ENCODE measurements around the gene GALNT2. TPM values are rescaled to one million over a fixed set of nuclear protein-coding genes. Genes with fewer than 3 reads are reported as not detected.

The GALNT2 gene
- total RNA-seq, 1 experiment from 2014 or later: 62.5 TPM

GRCh38 chr1:230228236-230228897, 161.3 kb downstream of the GALNT2 start:
- no peaks in the 10 kb centered on the region for H3K9me3 ChIP-seq (replicated peaks)
- DNase-seq (ENCODE audit: low read depth in 1 of 2, low spot score in 2 of 2): no peak
- H3K4me1 ChIP-seq (replicated peaks): no peaks in the 10 kb centered on the region
- H3K4me3 ChIP-seq: no peak overlapping the region
- no peaks in the 10 kb centered on the region for H3K27me3 ChIP-seq (replicated peaks)
- no peaks in the 10 kb centered on the region for H3K36me3 ChIP-seq
- H3K27ac ChIP-seq: no peak overlapping the region

GRCh38 chr1:230230273-230230672, 163.2 kb downstream of the GALNT2 start:
- no peak overlapping the region for H3K27ac ChIP-seq
- H3K9me3 ChIP-seq (replicated peaks): no peaks in the 10 kb centered on the region

GRCh38 chr1:230230948-230231773, 164.1 kb downstream of the GALNT2 start:
- Histone ChIP-seq H3K36me3 (no peaks in the 10 kb centered on the region), H3K4me3 (no peak overlapping the region), H3K27me3 (replicated peaks) (no peaks in the 10 kb centered on the region), H3K4me1 (replicated peaks) (no peaks in the 10 kb centered on the region), H3K27ac (no peak overlapping the region), H3K9me3 (replicated peaks) (no peaks in the 10 kb centered on the region)
- no peak for DNase-seq (ENCODE audit: low read depth in 1 of 2, low spot score in 2 of 2)

More at GRCh38 chr1:230230273-230230672, 163.2 kb downstream of the GALNT2 start:
- Histone ChIP-seq H3K4me3 (no peak overlapping the region), H3K36me3 (no peaks in the 10 kb centered on the region), H3K4me1 (replicated peaks) (no peaks in the 10 kb centered on the region), H3K27me3 (replicated peaks) (no peaks in the 10 kb centered on the region)
- DNase-seq (ENCODE audit: low read depth in 1 of 2, low spot score in 2 of 2): no peak

DNA sequence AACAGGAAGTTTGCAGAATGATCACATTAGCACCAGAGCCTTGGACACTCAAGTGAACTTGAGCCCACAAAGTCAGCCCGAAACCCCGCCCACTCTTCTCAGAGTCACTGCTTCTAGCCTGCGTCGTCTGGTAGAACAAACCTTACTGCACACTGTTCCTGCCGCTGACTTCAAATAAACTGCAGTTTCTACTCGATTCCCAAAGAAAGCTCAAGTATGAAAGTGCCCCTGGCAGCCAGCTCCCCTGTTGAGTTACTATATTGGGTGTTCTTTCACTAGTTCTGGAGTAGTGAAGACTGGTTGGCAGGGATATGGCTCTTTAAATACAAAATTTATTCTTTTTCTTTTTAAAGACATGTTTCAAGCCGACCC, 164.7 kb downstream of the GALNT2 start:
- no peak for DNase-seq (ENCODE audit: low read depth in 1 of 2, low spot score in 2 of 2)
- Histone ChIP-seq H3K27ac (no peak overlapping the region), H3K9me3 (replicated peaks) (no peaks in the 10 kb centered on the region), H3K36me3 (no peaks in the 10 kb centered on the region), H3K4me1 (replicated peaks) (no peaks in the 10 kb centered on the region), H3K27me3 (replicated peaks) (no peaks in the 10 kb centered on the region), H3K4me3 (no peak overlapping the region)

GRCh38 chr1:230232371-230232771, 165.3 kb downstream of the GALNT2 start:
- Histone ChIP-seq H3K4me1 (replicated peaks) (no peaks in the 10 kb centered on the region), H3K4me3 (no peak overlapping the region), H3K27me3 (replicated peaks) (no peaks in the 10 kb centered on the region), H3K27ac (no peak overlapping the region), H3K36me3 (peaks cover 5% of the 10 kb centered on the region), H3K9me3 (replicated peaks) (no peaks in the 10 kb centered on the region)
- no peak for DNase-seq (ENCODE audit: low read depth in 1 of 2, low spot score in 2 of 2)

DNA sequence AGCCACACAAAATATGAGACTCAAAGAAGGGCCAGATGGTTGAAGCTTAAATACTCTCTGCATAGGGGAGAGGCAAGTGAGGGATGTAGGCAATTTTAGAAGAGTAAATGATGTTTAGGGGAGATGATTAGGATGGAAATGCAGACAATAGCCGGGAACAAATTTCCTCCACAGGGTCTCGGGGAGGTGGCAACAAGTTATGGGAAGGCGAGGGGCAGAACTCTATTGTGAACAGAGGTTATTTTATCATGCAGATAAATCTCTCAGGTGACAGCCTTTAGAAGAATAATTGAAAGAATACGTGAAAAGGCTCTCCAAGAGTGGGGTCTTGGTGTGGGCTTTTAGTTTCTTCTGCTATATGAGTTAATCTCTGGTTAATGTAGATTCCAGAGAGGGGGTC, 166.7 kb downstream of the GALNT2 start:
- H3K4me3 ChIP-seq: no peak overlapping the region

DNA sequence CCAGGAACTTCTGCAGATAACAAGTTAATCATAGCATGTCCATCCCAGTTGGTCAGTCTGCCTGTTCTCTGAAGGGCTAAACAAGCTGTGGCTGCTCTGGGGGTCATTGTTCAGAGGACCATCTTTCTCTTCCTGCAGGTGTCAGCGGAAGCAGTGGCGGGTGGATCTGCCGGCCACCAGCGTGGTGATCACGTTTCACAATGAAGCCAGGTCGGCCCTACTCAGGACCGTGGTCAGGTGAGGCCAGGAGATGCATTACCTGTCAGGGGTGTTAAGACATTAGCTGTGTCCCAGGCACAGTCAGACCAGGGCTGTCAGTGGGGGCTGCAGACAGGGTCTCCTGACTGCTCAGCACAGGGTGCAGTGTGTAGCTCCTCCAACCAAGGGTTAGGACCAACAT, 168.8 kb downstream of the GALNT2 start:
- H3K27ac ChIP-seq: no peak overlapping the region
- no peaks in the 10 kb centered on the region for H3K9me3 ChIP-seq (replicated peaks)
- H3K36me3 ChIP-seq: peaks cover 13% of the 10 kb centered on the region
- H3K4me3 ChIP-seq: no peak overlapping the region
- DNase-seq (ENCODE audit: low read depth in 1 of 2, low spot score in 2 of 2): no peak
- no peaks in the 10 kb centered on the region for H3K27me3 ChIP-seq (replicated peaks)
- H3K4me1 ChIP-seq (replicated peaks): no peaks in the 10 kb centered on the region

More for the DNA sequence above, 166.7 kb downstream of the GALNT2 start:
- Histone ChIP-seq H3K27ac (no peak overlapping the region), H3K4me1 (replicated peaks) (no peaks in the 10 kb centered on the region), H3K36me3 (peaks cover 13% of the 10 kb centered on the region), H3K27me3 (replicated peaks) (no peaks in the 10 kb centered on the region), H3K9me3 (replicated peaks) (no peaks in the 10 kb centered on the region)
- no peak for DNase-seq (ENCODE audit: low read depth in 1 of 2, low spot score in 2 of 2)

DNA sequence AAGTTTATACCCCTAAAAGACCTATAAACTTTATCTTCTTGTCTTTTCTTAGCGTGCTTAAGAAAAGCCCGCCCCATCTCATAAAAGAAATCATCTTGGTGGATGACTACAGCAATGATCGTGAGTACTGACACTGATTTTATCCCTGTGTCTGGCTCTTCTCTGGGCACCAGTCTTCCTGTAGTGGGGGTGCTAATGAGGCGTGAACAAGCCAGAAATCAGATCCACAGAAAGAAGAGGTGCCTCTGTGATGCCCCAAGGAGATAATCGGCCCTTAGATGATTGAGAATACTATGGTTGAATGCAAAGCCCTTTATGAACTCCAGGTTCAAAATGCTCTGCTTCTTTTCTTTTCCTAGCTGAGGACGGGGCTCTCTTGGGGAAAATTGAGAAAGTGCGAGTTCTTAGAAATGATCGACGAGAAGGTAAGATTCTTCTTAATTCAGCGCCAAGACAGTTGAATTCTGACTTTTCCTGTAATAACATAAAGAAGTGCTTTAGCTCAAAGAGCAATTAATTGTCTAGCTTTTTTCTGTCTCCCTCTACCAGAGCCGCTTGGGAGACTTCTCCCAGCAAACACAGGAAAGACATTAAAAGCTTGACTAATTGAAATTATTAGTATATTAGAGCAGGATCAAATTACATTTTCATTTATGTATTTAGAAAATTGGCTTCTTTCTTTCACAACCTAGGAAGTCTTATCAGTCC, 169.4 kb downstream of the GALNT2 start:
- Histone ChIP-seq H3K4me1 (replicated peaks) (no peaks in the 10 kb centered on the region), H3K36me3 (peaks cover 18% of the 10 kb centered on the region), H3K9me3 (replicated peaks) (no peaks in the 10 kb centered on the region), H3K4me3 (no peak overlapping the region), H3K27me3 (replicated peaks) (no peaks in the 10 kb centered on the region), H3K27ac (no peak overlapping the region)
- DNase-seq (ENCODE audit: low read depth in 1 of 2, low spot score in 2 of 2): no peak

DNA sequence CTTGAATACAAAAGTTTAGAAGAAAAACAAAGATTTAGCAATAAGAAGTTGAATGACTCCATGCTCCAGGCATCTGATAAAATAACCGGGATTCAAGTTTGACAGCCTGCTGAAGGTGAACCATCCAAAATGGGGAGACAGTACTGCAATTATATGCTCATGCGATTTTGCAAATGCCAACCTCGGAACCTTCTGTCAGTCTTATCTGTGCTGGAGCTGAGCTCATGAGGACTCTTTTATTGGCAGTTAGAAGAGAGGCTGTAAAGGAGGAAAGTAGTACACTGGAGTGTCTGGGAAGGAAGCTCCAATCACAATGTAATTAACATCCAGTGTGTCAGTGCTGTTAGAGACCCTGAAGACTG, 170.0 kb downstream of the GALNT2 start:
- H3K27ac ChIP-seq: no peak overlapping the region
- H3K4me3 ChIP-seq: no peak overlapping the region
- H3K9me3 ChIP-seq (replicated peaks): no peaks in the 10 kb centered on the region
- H3K4me1 ChIP-seq (replicated peaks): no peaks in the 10 kb centered on the region
- no peaks in the 10 kb centered on the region for H3K27me3 ChIP-seq (replicated peaks)
- peaks cover 23% of the 10 kb centered on the region for H3K36me3 ChIP-seq
- DNase-seq (ENCODE audit: low read depth in 1 of 2, low spot score in 2 of 2): no peak

GRCh38 chr1:230237805-230238204, 170.8 kb downstream of the GALNT2 start:
- Histone ChIP-seq H3K4me3 (no peak overlapping the region), H3K27ac (no peak overlapping the region), H3K36me3 (peaks cover 27% of the 10 kb centered on the region), H3K9me3 (replicated peaks) (no peaks in the 10 kb centered on the region), H3K27me3 (replicated peaks) (no peaks in the 10 kb centered on the region), H3K4me1 (replicated peaks) (no peaks in the 10 kb centered on the region)
- DNase-seq (ENCODE audit: low read depth in 1 of 2, low spot score in 2 of 2): no peak

GRCh38 chr1:230240446-230241086, 173.5 kb downstream of the GALNT2 start:
- no peak for DNase-seq (ENCODE audit: low read depth in 1 of 2, low spot score in 2 of 2)
- H3K36me3 ChIP-seq: peaks cover 36% of the 10 kb centered on the region

DNA sequence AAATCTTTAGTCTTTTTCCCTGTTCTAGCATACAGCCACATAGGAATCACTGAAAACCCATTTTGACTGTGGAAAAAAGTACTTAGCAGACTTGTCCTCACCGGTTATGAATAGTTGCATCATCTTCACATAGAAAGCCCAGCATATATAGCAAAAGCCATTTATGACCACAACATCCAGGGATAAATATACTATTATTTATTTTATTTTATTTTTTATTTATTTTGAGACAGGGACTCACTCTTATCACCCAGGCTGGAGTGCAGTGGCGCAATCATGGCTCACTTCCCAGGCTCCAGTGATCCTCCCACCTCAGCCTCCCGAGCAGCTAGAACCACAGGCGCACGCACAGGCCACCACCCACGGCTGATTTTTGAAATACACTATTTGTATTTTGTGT, 175.3 kb downstream of the GALNT2 start:
- Histone ChIP-seq H3K36me3 (peaks cover 43% of the 10 kb centered on the region), H3K27me3 (replicated peaks) (no peaks in the 10 kb centered on the region), H3K9me3 (replicated peaks) (no peaks in the 10 kb centered on the region), H3K4me1 (replicated peaks) (no peaks in the 10 kb centered on the region), H3K27ac (no peak overlapping the region), H3K4me3 (no peak overlapping the region)
- no peak for DNase-seq (ENCODE audit: low read depth in 1 of 2, low spot score in 2 of 2)

More at GRCh38 chr1:230240446-230241086, 173.5 kb downstream of the GALNT2 start:
- Histone ChIP-seq H3K4me1 (replicated peaks) (no peaks in the 10 kb centered on the region), H3K27me3 (replicated peaks) (no peaks in the 10 kb centered on the region), H3K27ac (no peak overlapping the region), H3K4me3 (no peak overlapping the region), H3K9me3 (replicated peaks) (no peaks in the 10 kb centered on the region)

DNA sequence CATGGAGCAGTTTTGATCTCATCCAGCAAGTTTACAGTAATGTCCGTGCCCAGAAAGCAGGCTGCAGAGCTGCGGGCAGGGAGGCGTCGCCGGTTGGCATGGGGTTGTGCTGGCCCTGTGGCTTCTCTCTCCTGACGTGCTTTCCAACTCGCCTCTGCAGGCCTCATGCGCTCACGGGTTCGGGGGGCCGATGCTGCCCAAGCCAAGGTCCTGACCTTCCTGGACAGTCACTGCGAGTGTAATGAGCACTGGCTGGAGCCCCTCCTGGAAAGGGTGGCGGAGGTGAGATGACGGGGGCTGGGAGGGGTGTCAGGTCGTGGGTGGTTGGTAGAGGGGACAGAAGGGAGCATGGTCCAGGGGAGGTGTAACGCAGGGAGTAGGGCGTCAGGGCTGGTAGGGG, 176.1 kb downstream of the GALNT2 start:
- DNase-seq (ENCODE audit: low read depth in 1 of 2, low spot score in 2 of 2): no peak
- no peaks in the 10 kb centered on the region for H3K9me3 ChIP-seq (replicated peaks)
- no peak overlapping the region for H3K4me3 ChIP-seq
- H3K4me1 ChIP-seq (replicated peaks): no peaks in the 10 kb centered on the region
- no peak overlapping the region for H3K27ac ChIP-seq
- H3K36me3 ChIP-seq: peaks cover 36% of the 10 kb centered on the region
- no peaks in the 10 kb centered on the region for H3K27me3 ChIP-seq (replicated peaks)

Measured in SJSA1 (cell line).